HG03565 (cell line): ENCODE data around the gene PFKFB3.
"Not testable (repeated sequence)": the region's sequence is repeated elsewhere in the genome, so short reads cannot be mapped to it uniquely, and the experiment has no call there.

Experiments used
- ATAC-seq: cut with Tn5 transposase; IDR thresholded peaks from one replicate; pipeline ENCODE4 v1.9.1; 2021; ENCODE audit warnings: mild to moderate bottlenecking, moderate library complexity; ENCODE audit not compliant: unreplicated experiment

PFKFB3 gene

GRCh38 chr10:6177880-6178281, 24.9 kb upstream of the PFKFB3 start:
- ATAC-seq: no peak

- no peak for ATAC-seq
Observed at GRCh38 chr10:6178581-6178980, 24.2 kb upstream of the PFKFB3 start.

- no peak for ATAC-seq
Observed at GRCh38 chr10:6179078-6179477, 23.7 kb upstream of the PFKFB3 start.

GRCh38 chr10:6180480-6181110, 22.1 kb upstream of the PFKFB3 start:
- no peak for ATAC-seq

GRCh38 chr10:6181249-6181648, 21.5 kb upstream of the PFKFB3 start:
- no peak for ATAC-seq

- ATAC-seq: no peak
Observed at GRCh38 chr10:6182454-6183098, 20.2 kb upstream of the PFKFB3 start.

GRCh38 chr10:6185039-6185716, 17.6 kb upstream of the PFKFB3 start:
- ATAC-seq: no peak

GRCh38 chr10:6186894-6187256, 15.9 kb upstream of the PFKFB3 start:
- ATAC-seq: no peak

GRCh38 chr10:6187278-6187677, 15.5 kb upstream of the PFKFB3 start:
- ATAC-seq: peak; percentile 76

GRCh38 chr10:6190033-6190432, 12.7 kb upstream of the PFKFB3 start:
- ATAC-seq: not testable (repeated sequence)

GRCh38 chr10:6191147-6191546, 11.6 kb upstream of the PFKFB3 start:
- ATAC-seq: no peak

GRCh38 chr10:6191569-6191968, 11.2 kb upstream of the PFKFB3 start:
- no peak for ATAC-seq

GRCh38 chr10:6193342-6193741, 9.4 kb upstream of the PFKFB3 start:
- ATAC-seq: not testable (repeated sequence)

GRCh38 chr10:6194311-6194710, 8.4 kb upstream of the PFKFB3 start:
- no peak for ATAC-seq

GRCh38 chr10:6195376-6195775, 7.4 kb upstream of the PFKFB3 start:
- no peak for ATAC-seq

- no peak for ATAC-seq
Observed at GRCh38 chr10:6195846-6196245, 6.9 kb upstream of the PFKFB3 start.

GRCh38 chr10:6196524-6196923, 6.2 kb upstream of the PFKFB3 start:
- not testable (repeated sequence) for ATAC-seq

- ATAC-seq: no peak
Observed at GRCh38 chr10:6197321-6197720, 5.4 kb upstream of the PFKFB3 start.

GRCh38 chr10:6198171-6198570, 4.6 kb upstream of the PFKFB3 start:
- no peak for ATAC-seq

- no peak for ATAC-seq
Observed at GRCh38 chr10:6199131-6199733, 3.5 kb upstream of the PFKFB3 start.

- ATAC-seq: no peak
Observed at GRCh38 chr10:6200440-6200733, 2.3 kb upstream of the PFKFB3 start.
